GM23338 (cell line): ENCODE results near the gene CELF2. TPM values are rescaled to one million over a fixed set of nuclear protein-coding genes. Genes with fewer than 3 reads are reported as not detected.

Experiments used
- ATAC-seq: fragments of 200-7000 bp; cut with Tn5 transposase; 3 replicates; pipeline ENCODE4 v1.9.1; 2020
- DNase-seq: peaks from one replicate; pipeline ENCODE4 v3.0.0-alpha.2; 2015; ENCODE audit warnings: low spot score
- H2AFZ ChIP-seq: fragments of 200-600 bp; sonication (generic); 2 replicates; pipeline ENCODE4 v1.8.0; 2016; ENCODE audit warnings: antibody characterized with exemption, mild to moderate bottlenecking, moderate library complexity
- H3F3A ChIP-seq: fragments of 200-600 bp; sonication (generic); replicated peaks from 2 replicates; pipeline ENCODE4 v1.8.0; 2017; ENCODE audit warnings: antibody characterized with exemption, mixed run types, low read depth
- H3K27ac ChIP-seq: fragments of 200-600 bp; sonication (generic); 2 replicates; pipeline ENCODE4 v1.6.1; 2016; ENCODE audit warnings: low read depth
- H3K27me3 ChIP-seq: fragments of 200-600 bp; sonication (generic); 2 replicates; pipeline ENCODE4 v1.8.0; 2016; ENCODE audit warnings: mild to moderate bottlenecking, mixed run types, moderate library complexity; ENCODE audit not compliant: insufficient read depth
- H3K36me3 ChIP-seq: fragments of 200-600 bp; sonication (generic); 2 replicates; pipeline ENCODE4 v1.8.0; 2016; ENCODE audit warnings: mild to moderate bottlenecking; ENCODE audit not compliant: insufficient read depth
- H3K4me1 ChIP-seq: fragments of 200-600 bp; sonication (generic); 2 replicates; pipeline ENCODE4 v1.8.0; 2016; ENCODE audit warnings: mild to moderate bottlenecking, moderate library complexity; ENCODE audit not compliant: insufficient read depth
- H3K4me2 ChIP-seq: fragments of 200-600 bp; sonication (generic); 2 replicates; pipeline ENCODE4 v1.7.1; 2017; ENCODE audit warnings: mixed run types
- H3K4me3 ChIP-seq: fragments of 200-600 bp; sonication (generic); 2 replicates; pipeline ENCODE4 v1.6.1; 2016; ENCODE audit warnings: mixed run types
- H3K79me2 ChIP-seq: fragments of 200-600 bp; sonication (generic); replicated peaks from 2 replicates; pipeline ENCODE4 v1.8.0; 2017; ENCODE audit warnings: mild to moderate bottlenecking; ENCODE audit not compliant: insufficient read depth
- H3K9me2 ChIP-seq: fragments of 200-600 bp; sonication (generic); 2 replicates; pipeline ENCODE4 v1.8.0; 2017; ENCODE audit not compliant: insufficient read depth
- H4K20me1 ChIP-seq: fragments of 200-600 bp; sonication (generic); replicated peaks from 2 replicates; pipeline ENCODE4 v1.8.0; 2017; ENCODE audit warnings: mild to moderate bottlenecking; ENCODE audit not compliant: insufficient read depth
- H3K27ac Mint-ChIP-seq: 2 replicates; pipeline ENCODE4 v1.8.0; 2020; ENCODE audit warnings: inconsistent platforms, mild to moderate bottlenecking, moderate library complexity, mixed read lengths
- H3K27me3 Mint-ChIP-seq: 3 replicates; pipeline ENCODE4 v1.8.0; 2022; ENCODE audit warnings: low read depth, mild to moderate bottlenecking, moderate library complexity, mixed read lengths, inconsistent platforms; ENCODE audit not compliant: insufficient read depth, poor library complexity
- H3K36me3 Mint-ChIP-seq: 3 replicates; pipeline ENCODE4 v1.8.0; 2021; ENCODE audit warnings: low read depth, mild to moderate bottlenecking, inconsistent platforms, moderate library complexity, mixed read lengths
- H3K4me1 Mint-ChIP-seq: 3 replicates; pipeline ENCODE4 v1.8.0; 2020; ENCODE audit warnings: mild to moderate bottlenecking, inconsistent platforms, mixed read lengths
- H3K4me3 Mint-ChIP-seq: 3 replicates; pipeline ENCODE4 v1.8.0; 2021; ENCODE audit warnings: moderate library complexity, mild to moderate bottlenecking, inconsistent platforms, mixed read lengths
- H3K9me3 Mint-ChIP-seq: 3 replicates; pipeline ENCODE4 v1.8.0; 2020; ENCODE audit warnings: moderate library complexity, mild to moderate bottlenecking, inconsistent platforms, mixed read lengths
- CTCF ChIP-seq, 2 experiments: fragments of 200-600 bp in 1 of 2; sonication (generic) in 1 of 2; conservative IDR thresholded peaks; 2 replicates each; pipeline versions ENCODE4 v1.5.1 to v1.6.1; 2016 to 2017; ENCODE audit warnings: antibody characterized with exemption in 2 of 2, low read depth in 2 of 2, mild to moderate bottlenecking in 2 of 2, moderate library complexity in 1 of 2
- EZH2phosphoT487 ChIP-seq: fragments of 200-600 bp; sonication (generic); IDR thresholded peaks from one replicate; pipeline ENCODE4 v1.8.1; 2018; ENCODE audit warnings: antibody characterized with exemption; ENCODE audit not compliant: unreplicated experiment
- JUNB ChIP-seq: IDR thresholded peaks from one replicate; pipeline ENCODE4 v1.6.1; 2016; ENCODE audit warnings: antibody characterized with exemption; ENCODE audit not compliant: unreplicated experiment
- POLR2AphosphoS5 ChIP-seq: IDR thresholded peaks from 2 replicates; pipeline ENCODE4 v1.6.1; 2016; ENCODE audit warnings: antibody characterized with exemption, low read depth
- REST ChIP-seq: IDR thresholded peaks from one replicate; pipeline ENCODE4 v1.6.1; 2018; ENCODE audit warnings: antibody characterized with exemption; ENCODE audit not compliant: unreplicated experiment
- STAT1 ChIP-seq: IDR thresholded peaks from one replicate; pipeline ENCODE4 v1.6.1; 2016; ENCODE audit warnings: antibody characterized with exemption; ENCODE audit not compliant: unreplicated experiment
- ZNF114 ChIP-seq: fragments of 250-450 bp; sonication (Bioruptor Pico); IDR thresholded peaks from 2 replicates; pipeline ENCODE4 v1.5.0; 2020; ENCODE audit warnings: mild to moderate bottlenecking, moderate library complexity
- ZNF331 ChIP-seq: fragments of 250-450 bp; sonication (Bioruptor Pico); IDR thresholded peaks from 2 replicates; pipeline ENCODE4 v1.5.0; 2020; ENCODE audit warnings: low read depth, mild to moderate bottlenecking, moderate library complexity
- ZNF462 ChIP-seq: fragments of 250-450 bp; sonication (Bioruptor Pico); IDR thresholded peaks from 2 replicates; pipeline ENCODE4 v1.5.0; 2020; ENCODE audit warnings: mild to moderate bottlenecking, moderate library complexity
- polyA plus RNA-seq: library from polyadenylated mRNA; unstranded; fragments of >200 nt; fragmentation: Nextera tagmentation; extraction: Ambion mirVana; gene quantifications from 2 replicates; pipeline ENCODE4 v1.2.1, GENCODE V29; 2016
- total RNA-seq: library from RNA; depleted of rRNA; stranded (reverse); fragments of >200 nt; shearing (Covaris generic); gene quantifications from 2 replicates; pipeline ENCODE4 v1.2.3, GENCODE V29; 2014

The CELF2 gene
- total and polyA plus RNA-seq, 2 experiments from 2014 or later, result 18.1 to 22.5 TPM

GRCh38 chr10:11057448-11057847, 39.8 kb downstream of the CELF2 start:
- Mint-ChIP-seq H3K4me1 (peaks cover 15% of the 10 kb centered on the region), H3K4me3 (no peak overlapping the region), H3K27ac (0 out of 2 replicates have a peak overlapping the region, but pooled peaks have one; percentile 39), H3K27me3 (no peaks in the 10 kb centered on the region), H3K9me3 (peaks cover 10% of the 10 kb centered on the region; the same call in 2 of the 3 replicates), H3K36me3 (peaks cover 12% of the 10 kb centered on the region)
- ATAC-seq, result no peak; the same call in 2 of the 3 replicates
- Histone ChIP-seq H3K4me2 (no peak overlapping the region), H3K4me3 (no peak overlapping the region), H3K27ac (no peak overlapping the region), H3F3A (no peaks in the 10 kb centered on the region), H2AFZ (no peak overlapping the region), H3K9me2 (peaks cover 10% of the 10 kb centered on the region; the same call in 1 of the 2 replicates), H4K20me1 (no peaks in the 10 kb centered on the region), H3K79me2 (peaks cover 11% of the 10 kb centered on the region), H3K36me3 (no peaks in the 10 kb centered on the region), H3K4me1 (peaks cover 17% of the 10 kb centered on the region), H3K27me3 (no peaks in the 10 kb centered on the region)
- no peak for TF ChIP-seq ZNF331 (CRISPR knock-in tag)
- no peak for TF ChIP-seq POLR2AphosphoS5
- no peak for TF ChIP-seq STAT1
- TF ChIP-seq REST, result no peak
- TF ChIP-seq EZH2phosphoT487, result no peak
- no peak for TF ChIP-seq CTCF (conservative IDR thresholded peaks at IDR 0.05; ENCODE audit: low read depth in 2 of 2)
- TF ChIP-seq ZNF114 (CRISPR knock-in tag), result no peak
- DNase-seq, result no peak

GRCh38 chr10:11057994-11058393, 40.3 kb downstream of the CELF2 start:
- Histone ChIP-seq H3K79me2 (peaks cover 11% of the 10 kb centered on the region), H3K4me3 (no peak overlapping the region), H3K27me3 (no peaks in the 10 kb centered on the region), H2AFZ (no peak overlapping the region), H3F3A (no peaks in the 10 kb centered on the region), H4K20me1 (no peaks in the 10 kb centered on the region), H3K27ac (no peak overlapping the region), H3K36me3 (no peaks in the 10 kb centered on the region), H3K4me2 (no peak overlapping the region), H3K4me1 (peaks cover 17% of the 10 kb centered on the region), H3K9me2 (peaks cover 10% of the 10 kb centered on the region; the same call in 1 of the 2 replicates)
- no peak overlapping the region for H3K4me3 Mint-ChIP-seq
- no peaks in the 10 kb centered on the region for H3K27me3 Mint-ChIP-seq
- peaks cover 15% of the 10 kb centered on the region for H3K4me1 Mint-ChIP-seq
- DNase-seq (no peak), ATAC-seq (no peak)
- H3K36me3 Mint-ChIP-seq, result peaks cover 12% of the 10 kb centered on the region
- H3K9me3 Mint-ChIP-seq, result peaks cover 10% of the 10 kb centered on the region; the same call in 2 of the 3 replicates
- no peak overlapping the region for H3K27ac Mint-ChIP-seq
- TF ChIP-seq ZNF462 (CRISPR knock-in tag) (no peak), JUNB (no peak), ZNF114 (CRISPR knock-in tag) (no peak), ZNF331 (CRISPR knock-in tag) (no peak)
